Hepatocyte (in vitro differentiated cells): ENCODE results near the gene SLC19A1. TPM values are rescaled to one million over a fixed set of nuclear protein-coding genes. Genes with fewer than 3 reads are reported as not detected.

ENCODE experiments used
- DNase-seq: peaks from one replicate; pipeline ENCODE4 v3.0.0-alpha.2; 2016; ENCODE audit warnings: low spot score
- H2AFZ ChIP-seq: fragments of 200-600 bp; sonication (generic); 2 replicates; pipeline ENCODE4 v1.6.0; 2016; ENCODE audit warnings: antibody characterized with exemption, mild to moderate bottlenecking
- H3K27ac ChIP-seq: fragments of 200-600 bp; sonication (generic); 2 replicates; pipeline ENCODE4 v1.5.1; 2016; ENCODE audit warnings: mild to moderate bottlenecking
- H3K27me3 ChIP-seq: fragments of 200-600 bp; sonication (generic); 2 replicates; pipeline ENCODE4 v1.6.1; 2016
- H3K36me3 ChIP-seq: fragments of 200-600 bp; sonication (generic); replicated peaks from 2 replicates; pipeline ENCODE4 v1.5.1; 2016; ENCODE audit warnings: low read depth; ENCODE audit not compliant: insufficient read depth
- H3K4me1 ChIP-seq: fragments of 200-600 bp; sonication (generic); 2 replicates; pipeline ENCODE4 v1.5.1; 2016; ENCODE audit warnings: mild to moderate bottlenecking, moderate library complexity; ENCODE audit not compliant: insufficient read depth
- H3K4me2 ChIP-seq: fragments of 200-600 bp; sonication (generic); 2 replicates; pipeline ENCODE4 v1.6.0; 2016
- H3K4me3 ChIP-seq: fragments of 200-600 bp; sonication (generic); 2 replicates; pipeline ENCODE4 v1.5.1; 2016; ENCODE audit warnings: mild to moderate bottlenecking
- H3K79me2 ChIP-seq: fragments of 200-600 bp; sonication (generic); 2 replicates; pipeline ENCODE4 v1.6.0; 2017; ENCODE audit warnings: mild to moderate bottlenecking
- H3K9me2 ChIP-seq: fragments of 200-600 bp; sonication (generic); replicated peaks from 2 replicates; pipeline ENCODE4 v1.6.0; 2017; ENCODE audit warnings: mild to moderate bottlenecking; ENCODE audit not compliant: insufficient read depth
- H3K9me3 ChIP-seq: fragments of 200-600 bp; sonication (generic); 2 replicates; pipeline ENCODE4 v1.5.1; 2016; ENCODE audit warnings: low read depth, mild to moderate bottlenecking
- H4K20me1 ChIP-seq: fragments of 200-600 bp; sonication (generic); 2 replicates; pipeline ENCODE4 v1.6.0; 2016; ENCODE audit warnings: mild to moderate bottlenecking; ENCODE audit not compliant: insufficient read depth, poor library complexity, severe bottlenecking
- CTCF ChIP-seq: fragments of 200-600 bp; sonication (generic); IDR thresholded peaks from 2 replicates; pipeline ENCODE4 v1.5.1; 2016; ENCODE audit warnings: antibody characterized with exemption, mild to moderate bottlenecking; ENCODE audit not compliant: poor library complexity
- EZH2 ChIP-seq: fragments of 200-600 bp; sonication (generic); IDR thresholded peaks from 2 replicates; pipeline ENCODE4 v1.6.1; 2016; ENCODE audit warnings: antibody characterized with exemption, mild to moderate bottlenecking, borderline replicate concordance
- EZH2phosphoT487 ChIP-seq: fragments of 200-600 bp; sonication (generic); IDR thresholded peaks from one replicate; pipeline ENCODE4 v1.6.1; 2018; ENCODE audit warnings: antibody characterized with exemption, mild to moderate bottlenecking, low read depth, moderate library complexity; ENCODE audit not compliant: unreplicated experiment, severe bottlenecking
- WGBS: methylation state at CpG from one replicate; pipeline ENCODE4 v1.1.6; 2016; ENCODE audit warnings: low lambda C conversion rate; ENCODE audit errors: missing lambda C conversion rate; 5-methylcytosine and 5-hydroxymethylcytosine counted together
- polyA plus RNA-seq: library from polyadenylated mRNA; unstranded; fragments of >200 nt; fragmentation: Nextera tagmentation; extraction: Ambion mirVana; gene quantifications from 2 replicates; pipeline ENCODE4 v1.2.1, GENCODE V29; 2016
- total RNA-seq: library from RNA; depleted of rRNA; stranded (reverse); fragments of >200 nt; gene quantifications from 2 replicates; pipeline ENCODE4 v1.2.3, GENCODE V29; 2014

Gene SLC19A1
- total and polyA plus RNA-seq, 2 experiments from 2014 or later = 7.7 to 24.8 TPM

DNA sequence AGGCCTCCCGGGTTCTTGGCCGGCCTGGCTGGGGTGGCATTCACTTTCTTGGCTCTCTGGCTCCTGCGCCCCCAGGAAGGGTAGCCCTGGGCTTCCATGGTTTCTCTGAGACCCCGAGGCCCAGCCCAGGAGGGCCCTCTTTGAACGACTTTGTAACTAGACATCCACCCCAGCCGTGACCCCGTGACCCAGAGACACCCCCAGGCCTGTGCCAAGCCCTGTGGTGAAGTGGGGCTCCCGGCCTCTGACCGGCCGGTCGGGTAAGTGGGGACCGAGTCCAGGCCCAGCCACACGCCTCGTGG lies 73.3 kb downstream of the SLC19A1 start:
- H3K27me3 ChIP-seq = no peaks in the 10 kb centered on the region
- H4K20me1 ChIP-seq = no peaks in the 10 kb centered on the region
- H3K36me3 ChIP-seq = no peaks in the 10 kb centered on the region
- H3K4me2 ChIP-seq = no peak overlapping the region
- no peak for TF ChIP-seq CTCF
- TF ChIP-seq EZH2 = no peak
- no peak for TF ChIP-seq EZH2phosphoT487
- H3K9me3 ChIP-seq = no peaks in the 10 kb centered on the region
- no peak for DNase-seq
- H3K9me2 ChIP-seq = no peaks in the 10 kb centered on the region
- H3K79me2 ChIP-seq = peaks cover 12% of the 10 kb centered on the region
- WGBS = 92% methylated on average over 14 of the region's 14 CpGs
- H3K4me1 ChIP-seq = peaks cover 36% of the 10 kb centered on the region
- no peak overlapping the region for H2AFZ ChIP-seq
- peak overlapping the region; percentile 86 for H3K27ac ChIP-seq
- H3K4me3 ChIP-seq = no peak overlapping the region

DNA sequence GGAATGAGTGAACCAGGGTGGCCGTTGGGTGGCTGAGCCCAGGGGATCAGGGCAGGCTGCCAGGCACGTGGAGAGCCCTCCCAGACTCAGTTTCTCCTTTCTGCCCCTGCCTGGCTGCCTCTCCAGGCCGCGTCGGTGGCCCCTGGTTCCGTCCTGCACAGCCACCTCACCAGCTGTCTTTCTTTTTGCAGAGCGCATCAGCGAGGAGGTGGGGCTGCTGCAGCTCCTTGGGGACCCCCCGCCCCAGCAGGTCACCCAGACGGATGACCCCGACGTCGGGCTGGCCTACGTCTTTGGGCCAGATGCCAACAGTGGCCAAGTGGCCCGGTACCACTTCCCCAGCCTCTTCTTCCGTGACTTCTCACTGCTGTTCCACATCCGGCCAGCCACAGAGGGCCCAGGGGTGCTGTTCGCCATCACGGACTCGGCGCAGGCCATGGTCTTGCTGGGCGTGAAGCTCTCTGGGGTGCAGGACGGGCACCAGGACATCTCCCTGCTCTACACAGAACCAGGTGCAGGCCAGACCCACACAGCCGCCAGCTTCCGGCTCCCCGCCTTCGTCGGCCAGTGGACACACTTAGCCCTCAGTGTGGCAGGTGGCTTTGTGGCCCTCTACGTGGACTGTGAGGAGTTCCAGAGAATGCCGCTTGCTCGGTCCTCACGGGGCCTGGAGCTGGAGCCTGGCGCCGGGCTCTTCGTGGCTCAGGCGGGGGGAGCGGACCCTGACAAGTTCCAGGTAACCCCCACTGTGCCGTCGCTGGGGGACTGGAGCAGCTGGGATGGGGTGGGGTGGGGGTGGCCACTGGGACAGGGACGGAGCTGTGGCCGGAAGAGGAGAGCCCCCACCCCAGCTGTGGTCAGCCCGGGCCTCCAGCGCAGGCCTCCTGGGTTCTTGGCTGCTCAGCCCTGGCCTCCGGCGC lies 73.9 kb downstream of the SLC19A1 start:
- Histone ChIP-seq H3K4me3 (no peak overlapping the region), H3K27me3 (no peaks in the 10 kb centered on the region), H3K9me2 (no peaks in the 10 kb centered on the region), H3K4me1 (peaks cover 36% of the 10 kb centered on the region), H3K79me2 (peaks cover 10% of the 10 kb centered on the region), H3K36me3 (no peaks in the 10 kb centered on the region), H2AFZ (no peak overlapping the region), H3K4me2 (no peak overlapping the region), H3K9me3 (no peaks in the 10 kb centered on the region), H4K20me1 (no peaks in the 10 kb centered on the region), H3K27ac (no peak overlapping the region)
- no peak for DNase-seq
- TF ChIP-seq EZH2phosphoT487 (no peak), EZH2 (no peak), CTCF (no peak)
- 96% methylated on average over 44 of the region's 45 CpGs for WGBS

DNA sequence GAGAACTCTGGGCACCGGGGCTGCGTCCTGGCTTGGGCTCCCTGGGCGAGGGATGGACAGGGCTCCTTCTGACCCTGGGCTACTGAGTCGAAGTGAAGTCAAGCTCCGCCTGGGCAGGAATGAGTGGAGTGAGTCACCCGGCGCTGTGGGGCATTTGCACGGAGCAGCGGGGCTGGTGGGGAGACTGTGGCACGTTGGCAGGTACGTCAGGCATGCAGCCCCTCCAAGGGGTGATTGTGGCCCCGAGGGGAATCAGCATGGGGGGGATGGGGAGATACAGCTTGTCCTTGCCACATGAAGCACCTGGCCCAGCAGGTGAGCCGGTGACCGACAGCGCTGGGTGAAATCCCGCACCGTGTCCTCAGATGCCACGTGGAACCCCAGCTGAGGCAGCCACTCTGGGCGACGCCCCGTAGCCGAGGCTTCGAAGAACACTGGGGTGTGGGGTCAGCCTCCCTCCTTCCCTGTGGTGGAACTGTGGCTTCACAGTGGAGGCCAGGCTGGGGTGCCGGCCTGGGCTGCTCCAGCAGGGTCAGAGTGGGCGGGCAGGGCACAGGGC lies 74.9 kb downstream of the SLC19A1 start:
- H3K4me1 ChIP-seq = peaks cover 31% of the 10 kb centered on the region
- H3K36me3 ChIP-seq = no peaks in the 10 kb centered on the region
- peaks cover 5% of the 10 kb centered on the region for H3K9me3 ChIP-seq
- H2AFZ ChIP-seq = no peak overlapping the region
- no peak overlapping the region for H3K4me2 ChIP-seq
- 97% methylated on average over 24 of the region's 25 CpGs for WGBS
- H3K4me3 ChIP-seq = no peak overlapping the region
- H3K9me2 ChIP-seq = no peaks in the 10 kb centered on the region
- H3K79me2 ChIP-seq = peaks cover 14% of the 10 kb centered on the region
- H4K20me1 ChIP-seq = no peaks in the 10 kb centered on the region
- TF ChIP-seq EZH2phosphoT487 (no peak), CTCF (no peak), EZH2 (no peak)
- H3K27me3 ChIP-seq = no peaks in the 10 kb centered on the region
- no peak overlapping the region for H3K27ac ChIP-seq
- DNase-seq = no peak
